ENCODE results near the gene GDF7.
A peak's percentile ranks its signal among the peaks of the same experiment; 100 is the strongest.

The GDF7 gene

DNA sequence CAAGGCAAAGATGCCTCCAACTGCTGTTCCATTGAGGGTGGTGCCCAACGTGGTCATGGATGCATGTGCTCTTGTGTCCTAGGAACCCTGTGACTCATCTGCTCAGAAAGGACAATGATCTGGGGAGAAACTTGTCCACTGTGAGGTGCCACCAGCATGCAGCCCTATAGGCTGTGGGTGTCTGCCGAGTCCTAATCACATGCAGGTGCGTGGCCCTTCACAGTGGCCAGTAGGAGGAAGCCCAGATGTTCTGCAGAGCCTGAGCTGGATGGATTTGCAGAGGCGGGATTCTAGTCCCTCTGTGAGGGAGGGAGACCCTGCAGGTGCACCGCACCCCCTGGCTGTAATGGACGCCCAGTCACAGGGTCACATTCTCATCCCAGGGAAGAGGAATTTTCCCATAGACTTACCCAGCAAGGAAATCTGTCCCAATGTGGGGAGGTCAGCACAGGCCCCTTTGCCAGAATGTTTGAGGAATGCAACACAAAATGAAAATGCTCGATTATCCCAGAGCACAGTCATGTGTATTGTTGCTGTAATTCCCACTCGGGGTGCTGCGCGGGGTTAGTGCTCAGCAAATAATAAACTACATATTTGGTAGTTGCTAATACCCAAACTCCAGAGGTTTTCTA is 13.9 kb downstream of the GDF7 start:
- H3K14ac ChIP-seq (ENCODE audit: low read length in 2 of 2), result no peak overlapping the region
- H3K18ac ChIP-seq (ENCODE audit: low read depth in 1 of 2, low read length in 2 of 2), result no peak overlapping the region
- no peak overlapping the region for H2BK15ac ChIP-seq (ENCODE audit: low read depth, poor library complexity, severe bottlenecking)
- peaks cover 37 to 43% of the 10 kb centered on the region in 2 experiments for H3K36me3 ChIP-seq (ENCODE audit: control insufficient read depth in 1 of 2, insufficient read depth in 2 of 2, low read depth in 1 of 2, low read length in 2 of 2)
- H2BK120ac ChIP-seq (ENCODE audit: low read depth, low read length), result no peak overlapping the region
- H4K8ac ChIP-seq (ENCODE audit: low read length), result no peak overlapping the region
- H3K27ac ChIP-seq (ENCODE audit: low read length, poor library complexity, severe bottlenecking), result no peak overlapping the region
- no peak overlapping the region for H2AFZ ChIP-seq (ENCODE audit: low read depth, low read length)
- no peak overlapping the region for H3K23ac ChIP-seq (ENCODE audit: low read length in 2 of 2)
- H3K4me3 ChIP-seq (ENCODE audit: insufficient read depth in 1 of 2, low read depth in 1 of 2, low read length in 2 of 2), result no peak overlapping the region
- H3K4me1 ChIP-seq (ENCODE audit: control insufficient read depth, insufficient read depth, low read depth, low read length), result peaks cover 15% of the 10 kb centered on the region
- 82% methylated on average over 7 of the region's 10 CpGs for WGBS
- no peak overlapping the region for H4K91ac ChIP-seq (ENCODE audit: low read length)
- no peak for DNase-seq
- H2BK5ac ChIP-seq (ENCODE audit: low read depth, low read length, poor library complexity, severe bottlenecking), result no peak overlapping the region
- no peak overlapping the region for H2AK5ac ChIP-seq (ENCODE audit: low read length, severe bottlenecking)
- no peak overlapping the region for H3K4ac ChIP-seq (ENCODE audit: low read depth in 1 of 2, low read length in 2 of 2)
- peaks cover 5% of the 10 kb centered on the region for H3K79me1 ChIP-seq (replicated peaks; ENCODE audit: low read length, poor library complexity, severe bottlenecking)
- no peaks in the 10 kb centered on the region for H3K27me3 ChIP-seq (ENCODE audit: control insufficient read depth in 1 of 2, insufficient read depth in 1 of 2, low read length in 2 of 2)
- no peak overlapping the region for H3K4me2 ChIP-seq (ENCODE audit: low read length, poor library complexity, severe bottlenecking)
- no peaks in the 10 kb centered on the region for H3K9me3 ChIP-seq (ENCODE audit: control insufficient read depth, low read length)
- no peak overlapping the region for H2BK12ac ChIP-seq (ENCODE audit: low read length in 2 of 2)
- H3K9ac ChIP-seq (ENCODE audit: low read length), result no peak overlapping the region

DNA sequence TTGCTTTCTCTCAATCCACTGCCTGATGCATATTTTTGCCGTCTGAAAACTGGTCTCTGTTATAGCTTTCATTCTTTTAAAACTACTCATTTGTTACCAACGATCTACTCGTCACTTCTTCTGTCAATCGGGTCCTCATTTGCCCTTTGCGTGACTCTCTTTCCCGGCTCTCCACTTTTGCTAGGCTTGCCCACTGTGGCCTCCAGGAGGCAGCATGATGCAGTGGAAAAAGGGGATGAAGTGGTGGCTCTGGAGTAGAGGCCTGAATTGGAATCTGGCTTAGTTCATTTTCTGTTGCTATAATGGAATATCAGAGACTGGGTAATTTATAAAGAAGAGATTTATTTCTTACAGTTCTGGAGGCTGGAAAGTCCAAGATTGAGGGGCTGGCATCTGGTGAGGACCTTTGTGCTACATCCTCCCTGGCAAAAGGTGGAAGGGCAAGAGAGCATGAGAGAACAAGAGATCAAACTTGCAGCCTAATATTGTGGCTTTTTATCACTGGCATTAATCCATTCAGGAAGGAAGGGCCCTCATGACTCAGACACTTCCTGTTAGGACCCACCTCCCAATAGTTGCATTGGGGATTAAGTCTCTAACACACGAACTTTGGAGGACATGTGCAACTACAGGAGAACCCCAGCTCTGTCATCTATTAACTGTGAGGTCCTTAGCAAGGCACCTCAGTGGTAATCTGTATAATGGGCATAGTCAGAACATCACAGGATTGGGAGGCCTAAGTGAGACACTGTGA is 15.4 kb downstream of the GDF7 start:
- 60% methylated on average over 7 of the region's 7 CpGs for WGBS

DNA sequence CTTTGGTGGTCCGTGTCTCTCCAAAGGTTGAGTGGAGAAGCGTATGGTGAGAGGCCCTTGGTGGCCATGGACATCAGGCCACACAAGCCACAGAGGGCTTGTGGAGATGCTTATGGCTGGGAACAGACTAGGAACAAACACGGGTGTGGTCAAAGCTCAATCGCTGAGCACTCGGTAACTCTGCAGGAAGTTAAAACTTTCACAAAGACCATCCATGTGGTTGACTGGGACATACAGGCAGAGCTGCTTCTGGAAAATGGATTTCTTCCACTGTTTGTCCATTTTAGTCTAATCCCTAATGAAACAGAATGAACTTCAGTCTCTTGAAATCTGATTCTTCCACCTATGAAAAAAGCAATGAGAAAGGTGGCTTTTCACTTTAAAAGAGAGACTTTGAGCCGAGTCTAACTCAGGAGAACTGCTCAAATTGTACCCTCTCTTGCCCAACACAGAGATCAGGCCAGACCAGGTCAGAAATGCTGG is 17.7 kb downstream of the GDF7 start:
- 88% methylated on average over 6 of the region's 6 CpGs for WGBS
- Histone ChIP-seq H3K23ac (ENCODE audit: low read length in 2 of 2) (no peak overlapping the region), H3K79me1 (replicated peaks; ENCODE audit: low read length, poor library complexity, severe bottlenecking) (peaks cover 6% of the 10 kb centered on the region), H3K4me1 (ENCODE audit: control insufficient read depth, insufficient read depth, low read depth, low read length) (peaks cover 4% of the 10 kb centered on the region), H4K91ac (ENCODE audit: low read length) (no peak overlapping the region), H4K8ac (ENCODE audit: low read length) (no peak overlapping the region), H2BK12ac (ENCODE audit: low read length in 2 of 2) (no peak overlapping the region), H2BK5ac (ENCODE audit: low read depth, low read length, poor library complexity, severe bottlenecking) (no peak overlapping the region), H3K4me2 (ENCODE audit: low read length, poor library complexity, severe bottlenecking) (no peak overlapping the region), H2BK15ac (ENCODE audit: low read depth, poor library complexity, severe bottlenecking) (no peak overlapping the region), H3K27me3 (ENCODE audit: control insufficient read depth in 1 of 2, insufficient read depth in 1 of 2, low read length in 2 of 2) (no peaks in the 10 kb centered on the region), H3K4me3 (ENCODE audit: insufficient read depth in 1 of 2, low read depth in 1 of 2, low read length in 2 of 2) (no peak overlapping the region), H2AFZ (ENCODE audit: low read depth, low read length) (no peak overlapping the region), H2AK5ac (ENCODE audit: low read length, severe bottlenecking) (no peak overlapping the region), H3K9ac (ENCODE audit: low read length) (no peak overlapping the region), H3K9me3 (ENCODE audit: control insufficient read depth, low read length) (no peaks in the 10 kb centered on the region), H3K36me3 (ENCODE audit: control insufficient read depth in 1 of 2, insufficient read depth in 2 of 2, low read depth in 1 of 2, low read length in 2 of 2) (peaks cover 27 to 51% of the 10 kb centered on the region in 2 experiments), H3K27ac (ENCODE audit: low read length, poor library complexity, severe bottlenecking) (no peak overlapping the region), H3K14ac (ENCODE audit: low read length in 2 of 2) (no peak overlapping the region), H2BK120ac (ENCODE audit: low read depth, low read length) (no peak overlapping the region), H3K4ac (ENCODE audit: low read depth in 1 of 2, low read length in 2 of 2) (no peak overlapping the region), H3K18ac (ENCODE audit: low read depth in 1 of 2, low read length in 2 of 2) (no peak overlapping the region)
- DNase-seq, result no peak

More for the DNA sequence above, 15.4 kb downstream of the GDF7 start:
- no peak overlapping the region for H3K18ac ChIP-seq (ENCODE audit: low read depth in 1 of 2, low read length in 2 of 2)
- no peak overlapping the region for H2BK5ac ChIP-seq (ENCODE audit: low read depth, low read length, poor library complexity, severe bottlenecking)
- H4K8ac ChIP-seq (ENCODE audit: low read length), result no peak overlapping the region
- no peak overlapping the region for H3K23ac ChIP-seq (ENCODE audit: low read length in 2 of 2)
- no peak overlapping the region for H2BK120ac ChIP-seq (ENCODE audit: low read depth, low read length)
- H3K14ac ChIP-seq (ENCODE audit: low read length in 2 of 2), result no peak overlapping the region
- no peak overlapping the region for H4K91ac ChIP-seq (ENCODE audit: low read length)
- H2BK12ac ChIP-seq (ENCODE audit: low read length in 2 of 2), result no peak overlapping the region
- no peaks in the 10 kb centered on the region for H3K27me3 ChIP-seq (ENCODE audit: control insufficient read depth in 1 of 2, insufficient read depth in 1 of 2, low read length in 2 of 2)
- no peak overlapping the region for H2BK15ac ChIP-seq (ENCODE audit: low read depth, poor library complexity, severe bottlenecking)
- peaks cover 3% of the 10 kb centered on the region for H3K79me1 ChIP-seq (replicated peaks; ENCODE audit: low read length, poor library complexity, severe bottlenecking)
- H3K4me3 ChIP-seq (ENCODE audit: insufficient read depth in 1 of 2, low read depth in 1 of 2, low read length in 2 of 2), result no peak overlapping the region
- no peak overlapping the region for H3K9ac ChIP-seq (ENCODE audit: low read length)
- H3K4ac ChIP-seq (ENCODE audit: low read depth in 1 of 2, low read length in 2 of 2), result no peak overlapping the region
- H3K27ac ChIP-seq (ENCODE audit: low read length, poor library complexity, severe bottlenecking), result no peak overlapping the region
- DNase-seq, result peak; percentile 50
- H2AFZ ChIP-seq (ENCODE audit: low read depth, low read length), result no peak overlapping the region
- no peak overlapping the region for H3K4me2 ChIP-seq (ENCODE audit: low read length, poor library complexity, severe bottlenecking)
- no peak overlapping the region for H2AK5ac ChIP-seq (ENCODE audit: low read length, severe bottlenecking)
- H3K4me1 ChIP-seq (ENCODE audit: control insufficient read depth, insufficient read depth, low read depth, low read length), result peaks cover 7% of the 10 kb centered on the region
- H3K36me3 ChIP-seq (ENCODE audit: control insufficient read depth in 1 of 2, insufficient read depth in 2 of 2, low read depth in 1 of 2, low read length in 2 of 2), result peaks cover 37 to 49% of the 10 kb centered on the region in 2 experiments
- no peaks in the 10 kb centered on the region for H3K9me3 ChIP-seq (ENCODE audit: control insufficient read depth, low read length)

DNA sequence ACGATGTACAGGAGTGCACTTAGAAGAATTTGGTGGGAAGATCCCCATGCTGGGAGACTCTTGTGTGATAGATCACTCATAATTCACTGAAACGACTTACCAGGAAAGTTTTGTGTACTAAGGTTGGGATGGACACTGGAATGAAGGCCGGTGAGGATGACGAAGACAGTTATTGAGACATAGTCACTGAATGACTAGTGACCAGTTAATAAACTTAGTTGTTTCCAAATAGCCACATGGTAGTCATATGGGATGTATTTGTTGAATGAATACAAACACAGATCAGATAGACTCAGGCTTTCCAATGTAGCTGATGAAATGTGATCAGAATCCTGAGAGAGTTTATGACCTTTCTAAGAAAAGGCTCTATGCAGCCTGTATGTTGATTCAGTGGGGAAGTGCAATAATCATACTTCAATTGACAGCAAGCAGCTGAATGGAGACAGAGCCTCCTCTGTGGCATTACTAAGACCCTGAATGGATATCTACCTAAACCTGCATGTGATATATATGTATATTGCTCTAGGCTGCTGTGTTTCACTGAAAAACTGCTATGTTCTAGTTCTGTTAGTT is 20.4 kb downstream of the GDF7 start:
- Histone ChIP-seq H3K4me1 (ENCODE audit: control insufficient read depth, insufficient read depth, low read depth, low read length) (no peaks in the 10 kb centered on the region), H4K8ac (ENCODE audit: low read length) (no peak overlapping the region), H3K9me3 (ENCODE audit: control insufficient read depth, low read length) (no peaks in the 10 kb centered on the region), H3K18ac (ENCODE audit: low read depth in 1 of 2, low read length in 2 of 2) (no peak overlapping the region), H3K9ac (ENCODE audit: low read length) (no peak overlapping the region), H2AFZ (ENCODE audit: low read depth, low read length) (no peak overlapping the region), H3K27me3 (ENCODE audit: control insufficient read depth in 1 of 2, insufficient read depth in 1 of 2, low read length in 2 of 2) (no peaks in the 10 kb centered on the region), H4K91ac (ENCODE audit: low read length) (no peak overlapping the region), H2BK15ac (ENCODE audit: low read depth, poor library complexity, severe bottlenecking) (no peak overlapping the region), H2BK5ac (ENCODE audit: low read depth, low read length, poor library complexity, severe bottlenecking) (no peak overlapping the region), H3K23ac (ENCODE audit: low read length in 2 of 2) (no peak overlapping the region), H2BK12ac (ENCODE audit: low read length in 2 of 2) (no peak overlapping the region), H3K79me1 (replicated peaks; ENCODE audit: low read length, poor library complexity, severe bottlenecking) (peaks cover 9% of the 10 kb centered on the region), H2BK120ac (ENCODE audit: low read depth, low read length) (no peak overlapping the region), H3K4me2 (ENCODE audit: low read length, poor library complexity, severe bottlenecking) (no peak overlapping the region), H3K36me3 (ENCODE audit: control insufficient read depth in 1 of 2, insufficient read depth in 2 of 2, low read depth in 1 of 2, low read length in 2 of 2) (peaks cover 16 to 41% of the 10 kb centered on the region in 2 experiments), H3K27ac (ENCODE audit: low read length, poor library complexity, severe bottlenecking) (no peak overlapping the region), H3K4me3 (ENCODE audit: insufficient read depth in 1 of 2, low read depth in 1 of 2, low read length in 2 of 2) (no peak overlapping the region), H3K4ac (ENCODE audit: low read depth in 1 of 2, low read length in 2 of 2) (no peak overlapping the region), H3K14ac (ENCODE audit: low read length in 2 of 2) (no peak overlapping the region), H2AK5ac (ENCODE audit: low read length, severe bottlenecking) (no peak overlapping the region)
- peak; percentile 70 for DNase-seq
- WGBS, result 91% methylated on average over 4 of the region's 4 CpGs

Data from mesenchymal stem cell (in vitro differentiated cells and primary cell).